T1000 (cell line): ENCODE results near the gene GET3.

Source experiments
- DNase-seq: peaks from one replicate; lab custom pipeline; 2025; ENCODE audit warnings: mixed read lengths; lab: John Stamatoyannopoulos, UW

Gene GET3

GRCh38 chr19:12779162-12779993, 42.1 kb downstream of the GET3 start:
- no peak for DNase-seq

DNA sequence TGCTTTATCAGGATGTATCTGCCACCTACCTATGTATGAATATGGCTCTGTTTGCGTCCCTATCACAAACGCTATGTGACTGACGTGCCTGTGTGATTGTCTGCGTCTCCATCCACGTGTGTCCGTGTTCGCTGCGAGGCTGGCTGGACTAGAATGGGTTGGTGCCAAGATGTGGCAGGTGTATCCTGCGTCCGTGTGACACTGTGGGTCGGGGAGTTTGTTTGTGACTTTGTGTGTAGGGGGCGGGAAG, 44.8 kb downstream of the GET3 start:
- DNase-seq, result no peak

DNA sequence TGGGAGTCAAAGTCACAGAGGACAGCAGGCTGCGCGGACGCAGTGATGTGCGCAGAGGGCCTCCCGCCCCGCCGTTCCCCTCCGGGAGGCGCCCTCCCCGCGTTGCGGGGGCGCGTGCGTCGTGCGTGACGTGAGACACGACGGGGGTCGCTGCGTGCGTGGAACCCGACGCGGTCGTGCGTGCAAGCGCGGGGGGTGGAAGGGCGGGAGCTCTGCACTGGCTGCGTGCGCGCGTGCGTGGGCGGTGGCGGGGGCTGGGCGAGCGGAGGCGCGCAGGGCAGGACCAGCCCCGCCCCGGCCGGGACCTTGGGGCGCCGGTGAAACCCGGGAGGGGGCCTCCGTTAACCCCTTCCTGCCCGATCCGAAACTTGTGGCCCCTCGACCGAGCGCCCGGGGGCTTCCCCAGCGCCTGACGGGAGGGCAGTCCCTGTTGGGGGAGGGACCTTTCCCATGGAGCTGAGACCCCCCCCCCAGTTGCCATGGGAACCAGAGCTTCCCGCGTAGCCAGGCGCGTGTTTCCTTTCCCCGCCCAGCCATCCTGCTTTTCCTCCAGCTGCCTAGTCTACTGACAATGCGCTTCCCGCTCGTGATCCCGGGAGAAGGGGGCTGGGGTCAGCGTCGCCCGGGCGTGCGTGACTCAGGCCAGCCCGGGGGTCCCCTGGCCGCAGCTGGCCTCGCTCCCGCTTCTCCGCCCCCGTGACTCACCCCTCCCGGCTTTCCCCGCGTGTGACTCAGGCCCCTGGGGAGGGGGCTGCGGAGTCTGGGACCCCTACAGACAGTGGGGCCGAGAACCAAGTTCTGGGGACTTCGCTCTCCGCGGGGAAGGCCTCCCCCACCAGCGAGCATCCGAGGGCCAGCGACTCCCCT, 45.4 kb downstream of the GET3 start:
- peak; percentile 58 for DNase-seq

DNA sequence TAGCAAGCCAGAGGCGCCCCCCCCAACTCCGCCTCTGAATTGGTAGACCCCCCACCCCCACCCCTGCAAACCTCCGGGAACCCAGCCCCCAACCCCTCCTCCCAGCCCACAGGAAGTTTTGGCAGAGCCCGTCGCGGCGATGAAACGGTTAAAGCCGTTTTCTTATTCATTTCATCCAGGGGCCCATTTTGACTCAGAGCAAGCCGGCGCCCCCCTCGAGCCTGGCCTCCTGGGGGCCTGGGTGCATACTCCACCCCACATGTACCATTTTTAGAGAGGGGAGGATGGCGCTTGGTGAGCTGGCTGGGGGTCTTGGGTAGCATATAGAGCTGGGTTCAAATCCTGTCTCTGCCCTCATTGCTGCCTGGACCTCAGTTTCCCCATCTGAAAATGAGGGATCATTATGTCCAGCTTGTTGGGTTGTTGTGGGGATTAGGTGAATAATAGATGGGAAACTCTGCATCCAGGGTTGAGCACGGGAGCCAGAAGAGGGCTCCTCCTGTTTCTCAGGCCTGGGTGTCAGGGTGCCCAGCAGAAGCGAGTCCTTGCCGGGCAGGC, 46.1 kb downstream of the GET3 start:
- DNase-seq, result no peak

DNA sequence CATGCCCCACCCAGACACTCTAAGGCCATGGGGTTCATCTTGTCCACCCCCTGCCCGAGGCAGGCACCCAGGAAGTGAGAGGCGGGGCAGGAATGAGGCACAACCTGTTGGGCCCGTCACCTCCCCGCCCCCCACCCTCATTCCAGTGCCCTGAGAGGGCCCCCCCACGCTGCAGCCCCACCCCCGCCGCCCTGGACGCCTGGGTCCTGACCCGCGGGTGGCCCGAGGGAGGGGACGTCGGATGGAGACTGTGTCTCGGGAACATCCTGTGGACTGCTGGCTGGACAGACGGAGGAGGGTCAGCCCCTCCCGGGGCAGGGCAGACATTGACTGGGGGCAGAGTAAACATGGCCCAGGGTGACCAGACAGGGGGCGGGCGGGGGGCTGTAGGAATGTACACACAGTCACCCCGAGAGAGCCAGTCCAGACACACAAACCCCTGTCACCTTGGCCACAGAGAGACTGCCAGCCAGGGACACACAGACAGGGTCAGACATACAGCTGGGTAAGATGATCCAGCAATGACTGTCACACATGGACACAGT, 46.6 kb downstream of the GET3 start:
- DNase-seq, result no peak

DNA sequence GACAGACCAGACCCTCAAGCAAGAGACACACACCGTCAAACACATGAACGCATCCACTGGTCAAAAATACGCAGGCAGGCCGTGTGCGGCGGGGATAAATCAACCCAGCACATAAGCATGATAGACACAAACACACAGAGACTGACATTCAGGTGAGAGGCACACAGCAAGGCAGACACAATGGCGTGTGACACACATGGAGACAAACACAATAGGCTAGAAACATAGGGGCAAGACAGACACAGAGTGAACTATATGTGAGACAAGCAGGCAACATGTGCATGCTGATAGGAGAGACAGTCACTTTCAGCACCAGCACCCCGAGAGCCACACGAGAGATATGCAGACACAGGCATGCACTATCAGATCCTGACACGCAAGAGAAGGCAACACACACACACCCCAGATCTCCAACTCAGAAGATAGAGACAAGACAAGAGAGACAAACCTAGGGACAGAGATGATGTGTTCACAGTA, 47.1 kb downstream of the GET3 start:
- DNase-seq, result no peak

DNA sequence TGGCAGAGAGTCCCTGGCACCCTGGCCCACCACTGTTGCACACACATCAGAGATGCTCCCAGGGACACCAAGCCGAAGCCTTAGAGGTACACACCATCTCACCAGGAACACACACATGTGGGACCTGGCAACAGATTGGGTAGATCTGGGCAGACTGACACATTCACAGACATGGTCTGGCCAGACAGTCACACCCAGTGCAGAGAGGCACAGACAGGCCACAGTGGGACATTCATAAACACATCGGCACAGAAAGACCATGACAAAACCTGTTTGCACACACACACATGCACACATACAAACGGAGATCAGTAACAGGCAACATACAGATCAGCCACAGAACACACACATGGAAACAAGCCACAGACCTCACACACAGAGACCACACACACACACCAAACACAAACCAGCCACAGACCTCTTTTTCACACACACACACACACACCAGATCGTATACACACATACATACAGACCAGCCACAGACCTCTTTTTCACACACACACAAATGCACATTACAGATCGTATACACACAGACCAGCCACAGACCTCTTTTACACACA, 47.7 kb downstream of the GET3 start:
- DNase-seq, result no peak

DNA sequence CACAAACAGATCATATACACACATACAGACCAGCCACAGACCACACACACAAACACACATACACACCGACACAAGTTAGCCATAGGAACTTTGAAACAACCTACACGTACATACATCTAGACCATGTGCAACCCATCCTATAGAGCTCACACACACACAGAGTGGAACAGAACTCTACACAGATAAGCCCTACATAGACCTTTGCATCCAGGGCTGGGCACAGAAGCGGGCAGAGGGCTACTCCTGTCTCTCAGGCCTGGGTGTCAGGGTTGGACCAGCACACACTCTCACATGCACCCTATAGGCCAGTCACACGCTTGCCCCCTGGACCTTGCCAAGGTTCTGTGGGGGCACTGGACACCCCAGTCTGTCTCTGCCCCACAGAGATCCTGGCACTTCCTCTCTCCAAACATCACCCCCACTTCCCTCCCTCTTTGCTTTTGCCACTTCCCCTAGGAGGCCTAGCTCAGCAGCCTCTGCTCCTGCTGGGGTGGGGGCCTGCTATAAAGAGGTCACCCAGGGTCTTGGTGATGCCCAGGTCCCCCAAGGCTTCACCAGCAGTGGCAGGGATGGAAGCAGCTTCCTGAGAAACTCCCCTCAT, 48.2 kb downstream of the GET3 start:
- no peak for DNase-seq

DNA sequence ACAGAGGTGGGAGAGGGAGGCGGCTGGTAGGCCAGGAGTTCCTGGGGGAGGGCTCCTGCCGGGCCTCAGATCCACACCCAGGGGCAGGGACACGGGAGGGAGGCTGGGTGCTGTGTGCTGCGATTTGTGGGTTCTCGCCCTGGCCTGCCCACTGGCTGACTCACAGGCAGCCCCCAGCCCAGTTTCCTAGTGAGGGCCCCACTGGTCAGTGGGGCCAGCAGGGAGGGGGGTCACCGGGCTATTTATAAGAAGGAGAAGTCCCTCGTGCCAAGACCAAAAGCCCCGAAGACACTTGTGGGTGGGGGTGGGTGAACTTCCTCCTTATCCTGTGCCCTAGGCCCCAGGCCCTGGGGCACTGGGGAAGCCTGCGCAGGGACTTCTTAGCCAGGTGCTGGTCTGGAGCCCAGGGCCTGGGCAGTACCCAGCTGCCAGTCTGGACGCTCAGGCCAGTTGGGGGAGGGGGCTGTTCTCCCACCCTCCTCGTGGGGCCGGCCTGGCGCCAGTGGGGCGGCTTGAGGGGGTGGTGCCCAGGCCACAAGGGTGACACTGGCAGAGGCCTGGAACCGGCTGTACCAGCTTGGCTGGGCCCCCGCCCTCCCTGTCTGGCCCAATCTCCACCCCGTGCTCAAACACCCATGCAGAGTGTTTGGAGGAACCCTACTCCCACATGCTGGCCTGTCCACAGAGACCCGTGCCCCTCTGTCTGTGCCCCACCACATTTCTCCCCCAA, 49.0 kb downstream of the GET3 start:
- no peak for DNase-seq

GRCh38 chr19:12786952-12787351, 49.7 kb downstream of the GET3 start:
- no peak for DNase-seq

DNA sequence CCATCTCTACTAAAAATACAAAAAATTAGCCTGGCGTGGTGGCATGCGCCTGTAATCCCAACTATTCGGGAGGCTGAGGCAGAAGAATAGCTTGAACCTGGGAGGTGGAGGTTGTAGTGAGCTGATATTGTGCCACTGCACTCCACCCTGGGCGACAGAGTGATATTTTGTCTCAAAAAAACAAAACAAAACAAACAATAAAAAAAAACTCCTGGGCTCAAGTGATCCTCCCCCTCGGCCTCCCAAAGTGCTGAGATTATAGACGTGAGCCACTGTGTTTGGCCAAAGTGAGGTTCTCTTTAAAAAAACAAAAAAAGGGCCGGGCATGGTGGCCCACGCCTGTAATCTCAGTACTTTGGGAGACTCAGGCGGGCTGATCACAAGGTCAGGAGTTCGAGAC, 50.2 kb downstream of the GET3 start:
- no peak for DNase-seq

DNA sequence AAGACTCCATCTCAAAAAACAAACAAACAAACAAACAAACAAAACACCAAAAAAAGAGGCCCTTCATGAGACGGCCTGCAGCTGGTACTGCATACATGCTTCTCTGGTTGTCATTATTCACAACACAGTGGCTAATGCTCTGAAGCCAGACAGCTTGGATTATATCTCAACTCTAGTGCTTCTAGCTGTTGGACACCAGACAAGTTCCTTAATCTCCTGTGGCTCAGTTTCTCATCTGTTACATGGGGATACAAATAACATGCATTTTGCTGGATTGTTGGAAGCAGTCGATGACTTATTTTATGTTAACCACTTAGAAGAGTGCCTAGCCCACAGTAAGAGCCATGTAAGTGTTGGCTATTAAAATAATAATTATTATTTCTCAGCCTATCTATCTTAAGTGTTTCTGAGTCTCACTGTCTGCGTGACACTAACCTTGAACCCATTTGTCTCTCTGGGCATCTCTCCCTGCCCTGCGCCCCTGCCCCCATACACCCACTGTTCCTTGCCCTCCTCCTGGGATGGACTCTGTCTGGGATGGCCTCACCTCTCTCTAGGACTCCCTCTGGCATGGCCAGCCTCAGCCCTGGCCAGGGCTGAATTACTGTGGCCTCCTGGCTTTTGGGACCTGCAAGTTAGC, 50.9 kb downstream of the GET3 start:
- DNase-seq, result no peak

DNA sequence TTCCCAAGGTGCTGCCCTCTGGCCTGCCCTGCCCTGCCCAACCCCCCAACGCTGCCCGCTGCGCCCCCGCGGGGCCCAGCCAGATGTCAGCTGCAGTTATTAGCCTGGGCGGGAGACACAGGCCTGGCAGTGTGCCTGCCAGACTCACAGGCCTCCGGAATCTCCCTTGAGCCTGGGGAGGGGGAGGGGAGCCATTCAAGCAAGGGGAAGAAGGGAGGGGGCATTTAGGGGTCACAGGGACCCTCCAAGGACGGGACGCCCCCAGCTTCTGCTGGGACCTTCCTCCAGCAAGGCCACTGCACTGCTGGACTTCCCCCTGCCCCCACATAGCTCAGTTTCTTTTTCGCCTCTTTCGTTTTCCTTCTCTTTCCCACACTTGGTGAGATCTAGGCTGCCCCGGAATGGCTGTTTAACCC, 51.4 kb downstream of the GET3 start:
- peak; percentile 19 for DNase-seq

DNA sequence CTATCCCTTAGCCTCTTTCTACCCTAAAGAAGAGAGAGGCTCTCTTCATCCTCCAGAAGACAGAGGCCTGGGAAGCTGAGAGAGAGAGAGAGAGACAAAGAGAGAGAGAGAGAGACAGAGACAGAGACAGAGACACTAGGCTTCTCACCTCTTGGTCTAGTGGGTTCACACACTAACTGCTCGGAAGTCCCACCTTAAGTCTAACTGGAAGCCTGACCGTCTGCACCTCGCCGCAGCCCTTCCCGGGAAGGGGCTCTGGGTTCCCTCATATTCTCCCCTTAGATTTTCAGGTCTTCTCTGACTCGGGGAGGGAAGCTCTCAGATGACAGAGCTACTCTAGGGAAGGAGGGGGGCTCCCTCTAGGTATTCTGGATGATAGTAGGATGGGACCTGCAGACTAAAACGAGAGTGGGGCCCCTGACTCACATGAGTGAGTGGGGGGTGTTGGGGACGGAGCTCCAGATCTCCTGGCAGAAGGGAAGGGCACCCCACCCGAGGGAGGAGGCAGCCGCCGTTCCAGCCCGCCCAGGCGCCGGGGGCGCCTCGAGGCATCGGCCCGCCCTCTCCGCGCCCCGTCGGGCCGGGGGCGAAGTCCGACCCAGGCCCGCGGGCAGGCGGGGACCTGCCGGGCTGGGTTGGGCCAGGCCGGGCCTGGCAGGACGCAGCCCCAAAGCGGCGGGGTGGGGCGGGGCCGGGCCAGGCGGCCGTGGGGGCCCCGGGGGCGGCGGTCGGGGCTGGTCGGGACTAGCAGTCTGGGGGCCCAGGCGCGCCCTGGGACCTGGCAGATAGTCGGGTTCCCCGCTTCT, 52.0 kb downstream of the GET3 start:
- no peak for DNase-seq

GRCh38 chr19:12789904-12790619, 52.8 kb downstream of the GET3 start:
- peak; percentile 90 for DNase-seq

- no peak for DNase-seq
Observed at GRCh38 chr19:12790628-12791344, 53.5 kb downstream of the GET3 start.

GRCh38 chr19:12791345-12792050, 54.2 kb downstream of the GET3 start, which contains the start of gene JUNB:
JUNB (plus strand) TSS chr19:12791486; CDS start chr19:12791772, 286 bp downstream.
- DNase-seq, result peak; percentile 97
